ENCODE results near the gene LTB.

LTB gene

DNA sequence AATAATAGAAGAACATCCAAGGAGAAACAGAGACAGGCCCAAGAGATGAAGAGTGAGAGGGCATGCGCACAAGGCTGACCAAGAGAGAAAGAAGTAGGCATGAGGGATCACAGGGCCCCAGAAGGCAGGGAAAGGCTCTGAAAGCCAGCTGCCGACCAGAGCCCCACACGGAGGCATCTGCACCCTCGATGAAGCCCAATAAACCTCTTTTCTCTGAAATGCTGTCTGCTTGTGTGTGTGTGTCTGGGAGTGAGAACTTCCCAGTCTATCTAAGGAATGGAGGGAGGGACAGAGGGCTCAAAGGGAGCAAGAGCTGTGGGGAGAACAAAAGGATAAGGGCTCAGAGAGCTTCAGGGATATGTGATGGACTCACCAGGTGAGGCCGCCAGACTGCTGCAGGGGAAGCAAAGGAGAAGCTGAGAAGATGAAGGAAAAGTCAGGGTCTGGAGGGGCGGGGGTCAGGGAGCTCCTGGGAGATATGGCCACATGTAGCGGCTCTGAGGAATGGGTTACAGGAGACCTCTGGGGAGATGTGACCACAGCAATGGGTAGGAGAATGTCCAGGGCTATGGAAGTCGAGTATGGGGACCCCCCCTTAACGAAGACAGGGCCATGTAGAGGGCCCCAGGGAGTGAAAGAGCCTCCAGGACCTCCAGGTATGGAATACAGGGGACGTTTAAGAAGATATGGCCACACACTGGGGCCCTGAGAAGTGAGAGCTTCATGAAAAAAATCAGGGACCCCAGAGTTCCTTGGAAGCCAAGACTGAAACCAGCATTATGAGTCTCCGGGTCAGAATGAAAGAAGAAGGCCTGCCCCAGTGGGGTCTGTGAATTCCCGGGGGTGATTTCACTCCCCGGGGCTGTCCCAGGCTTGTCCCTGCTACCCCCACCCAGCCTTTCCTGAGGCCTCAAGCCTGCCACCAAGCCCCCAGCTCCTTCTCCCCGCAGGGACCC, 7.8 kb downstream of the LTB start:
- H3K9me3 ChIP-seq (ENCODE audit: control insufficient read depth, low read length), result no peaks in the 10 kb centered on the region
- peaks cover 11% of the 10 kb centered on the region for H3K4me1 ChIP-seq (ENCODE audit: control insufficient read depth, insufficient read depth, low read length, poor library complexity, severe bottlenecking)
- H3K36me3 ChIP-seq (ENCODE audit: control insufficient read depth, insufficient read depth, low read length), result no peaks in the 10 kb centered on the region
- 91 to 92% methylated on average over 11 to 12 of the region's 14 CpGs for WGBS, 2 experiments (ENCODE audit: insufficient coverage in 2 of 2)
- H3K27ac ChIP-seq (ENCODE audit: low read depth, low read length, severe bottlenecking), result no peak overlapping the region
- no peak overlapping the region for H3K4me3 ChIP-seq (ENCODE audit: extremely low read depth, insufficient read depth, low read length, poor library complexity, severe bottlenecking)

DNA sequence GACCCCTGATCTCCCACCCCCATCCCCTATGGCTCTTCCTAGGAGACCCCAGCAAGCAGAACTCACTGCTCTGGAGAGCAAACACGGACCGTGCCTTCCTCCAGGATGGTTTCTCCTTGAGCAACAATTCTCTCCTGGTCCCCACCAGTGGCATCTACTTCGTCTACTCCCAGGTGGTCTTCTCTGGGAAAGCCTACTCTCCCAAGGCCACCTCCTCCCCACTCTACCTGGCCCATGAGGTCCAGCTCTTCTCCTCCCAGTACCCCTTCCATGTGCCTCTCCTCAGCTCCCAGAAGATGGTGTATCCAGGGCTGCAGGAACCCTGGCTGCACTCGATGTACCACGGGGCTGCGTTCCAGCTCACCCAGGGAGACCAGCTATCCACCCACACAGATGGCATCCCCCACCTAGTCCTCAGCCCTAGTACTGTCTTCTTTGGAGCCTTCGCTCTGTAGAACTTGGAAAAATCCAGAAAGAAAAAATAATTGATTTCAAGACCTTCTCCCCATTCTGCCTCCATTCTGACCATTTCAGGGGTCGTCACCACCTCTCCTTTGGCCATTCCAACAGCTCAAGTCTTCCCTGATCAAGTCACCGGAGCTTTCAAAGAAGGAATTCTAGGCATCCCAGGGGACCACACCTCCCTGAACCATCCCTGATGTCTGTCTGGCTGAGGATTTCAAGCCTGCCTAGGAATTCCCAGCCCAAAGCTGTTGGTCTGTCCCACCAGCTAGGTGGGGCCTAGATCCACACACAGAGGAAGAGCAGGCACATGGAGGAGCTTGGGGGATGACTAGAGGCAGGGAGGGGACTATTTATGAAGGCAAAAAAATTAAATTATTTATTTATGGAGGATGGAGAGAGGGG, 8.8 kb downstream of the LTB start:
- 86 to 88% methylated on average over 9 of the region's 9 CpGs for WGBS, 2 experiments (ENCODE audit: insufficient coverage in 2 of 2)
- peaks cover 10% of the 10 kb centered on the region for H3K4me1 ChIP-seq (ENCODE audit: control insufficient read depth, insufficient read depth, low read length, poor library complexity, severe bottlenecking)
- H3K36me3 ChIP-seq (ENCODE audit: control insufficient read depth, insufficient read depth, low read length), result no peaks in the 10 kb centered on the region
- no peak overlapping the region for H3K4me3 ChIP-seq (ENCODE audit: extremely low read depth, insufficient read depth, low read length, poor library complexity, severe bottlenecking)
- H3K9me3 ChIP-seq (ENCODE audit: control insufficient read depth, low read length), result no peaks in the 10 kb centered on the region
- no peak overlapping the region for H3K27ac ChIP-seq (ENCODE audit: low read depth, low read length, severe bottlenecking)

DNA sequence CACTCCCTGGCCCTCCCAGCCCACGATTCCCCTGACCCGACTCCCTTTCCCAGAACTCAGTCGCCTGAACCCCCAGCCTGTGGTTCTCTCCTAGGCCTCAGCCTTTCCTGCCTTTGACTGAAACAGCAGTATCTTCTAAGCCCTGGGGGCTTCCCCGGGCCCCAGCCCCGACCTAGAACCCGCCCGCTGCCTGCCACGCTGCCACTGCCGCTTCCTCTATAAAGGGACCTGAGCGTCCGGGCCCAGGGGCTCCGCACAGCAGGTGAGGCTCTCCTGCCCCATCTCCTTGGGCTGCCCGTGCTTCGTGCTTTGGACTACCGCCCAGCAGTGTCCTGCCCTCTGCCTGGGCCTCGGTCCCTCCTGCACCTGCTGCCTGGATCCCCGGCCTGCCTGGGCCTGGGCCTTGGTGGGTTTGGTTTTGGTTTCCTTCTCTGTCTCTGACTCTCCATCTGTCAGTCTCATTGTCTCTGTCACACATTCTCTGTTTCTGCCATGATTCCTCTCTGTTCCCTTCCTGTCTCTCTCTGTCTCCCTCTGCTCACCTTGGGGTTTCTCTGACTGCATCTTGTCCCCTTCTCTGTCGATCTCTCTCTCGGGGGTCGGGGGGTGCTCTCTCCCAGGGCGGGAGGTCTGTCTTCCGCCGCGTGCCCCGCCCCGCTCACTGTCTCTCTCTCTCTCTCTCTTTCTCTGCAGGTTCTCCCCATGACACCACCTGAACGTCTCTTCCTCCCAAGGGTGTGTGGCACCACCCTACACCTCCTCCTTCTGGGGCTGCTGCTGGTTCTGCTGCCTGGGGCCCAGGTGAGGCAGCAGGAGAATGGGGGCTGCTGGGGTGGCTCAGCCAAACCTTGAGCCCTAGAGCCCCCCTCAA, 9.9 kb downstream of the LTB start, which contains the start of gene LTA:
Gene LTA, plus strand, starts transcription at position 249 of the 871 bp plus-strand sequence. Its CDS starts 454 bp downstream, at position 703.
- Histone ChIP-seq H3K4me3 (ENCODE audit: extremely low read depth, insufficient read depth, low read length, poor library complexity, severe bottlenecking) (no peak within 1 kb of the TSS), H3K4me1 (ENCODE audit: control insufficient read depth, insufficient read depth, low read length, poor library complexity, severe bottlenecking) (peaks cover 12% of the 10 kb centered on the region), H3K27ac (ENCODE audit: low read depth, low read length, severe bottlenecking) (no peak within 1 kb of the TSS), H3K36me3 (ENCODE audit: control insufficient read depth, insufficient read depth, low read length) (no peaks in the 10 kb centered on the region), H3K9me3 (ENCODE audit: control insufficient read depth, low read length) (no peaks in the 10 kb centered on the region)
- 90 to 95% methylated on average over 19 to 26 of the region's 27 CpGs for WGBS, 2 experiments (ENCODE audit: insufficient coverage in 2 of 2)

DNA sequence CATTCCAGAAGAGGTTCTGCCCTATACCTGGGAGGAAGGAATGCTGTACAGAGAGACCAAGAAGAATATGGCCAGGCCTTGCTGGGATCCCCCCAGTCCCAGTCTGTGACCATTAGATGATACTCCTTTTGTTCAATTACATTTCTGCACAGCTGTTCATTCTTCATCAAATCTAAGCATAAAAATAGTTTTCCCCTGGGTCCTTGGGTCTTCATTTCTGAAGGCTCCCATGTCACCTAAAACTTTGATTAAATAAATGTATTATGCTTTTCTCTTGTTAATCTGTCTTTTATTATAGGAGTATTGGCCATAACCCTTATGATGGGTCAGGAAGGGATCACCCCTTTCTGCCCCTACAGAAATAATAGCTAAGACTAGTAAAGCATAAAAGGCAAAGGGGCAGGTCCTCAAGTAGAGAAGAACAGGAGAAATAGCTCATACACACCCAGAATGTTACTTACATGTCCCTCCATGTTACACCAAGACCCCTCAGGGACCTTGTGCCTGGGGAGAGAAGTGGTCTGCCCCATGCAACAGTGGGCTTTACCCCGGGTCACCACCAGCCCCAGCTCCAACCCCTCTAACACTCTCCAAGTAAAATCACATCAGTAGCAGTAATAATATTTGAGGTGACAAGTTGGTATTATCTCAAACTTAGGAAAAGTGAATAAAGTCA, 12.2 kb downstream of the LTB start:
- Histone ChIP-seq H3K4me3 (ENCODE audit: extremely low read depth, insufficient read depth, low read length, poor library complexity, severe bottlenecking) (no peak overlapping the region), H3K9me3 (ENCODE audit: control insufficient read depth, low read length) (no peaks in the 10 kb centered on the region), H3K36me3 (ENCODE audit: control insufficient read depth, insufficient read depth, low read length) (no peaks in the 10 kb centered on the region), H3K27ac (ENCODE audit: low read depth, low read length, severe bottlenecking) (no peak overlapping the region), H3K4me1 (ENCODE audit: control insufficient read depth, insufficient read depth, low read length, poor library complexity, severe bottlenecking) (peaks cover 8% of the 10 kb centered on the region)
- no CpG with 5 or more reads among the region's 1 CpG for WGBS, 2 experiments (ENCODE audit: insufficient coverage in 2 of 2)

DNA sequence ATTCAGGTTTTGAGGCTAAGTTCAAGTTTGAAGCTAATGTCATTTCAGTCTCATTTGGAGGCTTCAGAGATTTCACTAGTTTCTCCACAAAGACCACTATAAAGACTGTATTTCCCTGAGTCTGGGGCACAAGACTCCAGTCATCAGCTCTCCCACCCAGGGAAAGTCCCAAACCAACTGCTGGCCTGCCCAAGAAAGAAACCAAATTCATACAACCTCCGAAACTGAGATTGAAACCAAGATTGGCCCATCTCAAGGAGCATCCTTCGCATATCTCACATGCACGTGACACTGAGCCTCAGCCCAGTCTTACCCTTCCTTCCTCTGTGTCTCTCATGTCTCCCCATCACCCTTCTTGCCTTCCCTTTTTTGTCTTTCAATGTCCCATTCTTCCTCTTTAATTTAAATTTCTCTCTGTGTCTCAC, 13.7 kb downstream of the LTB start:
- Histone ChIP-seq H3K9me3 (ENCODE audit: control insufficient read depth, low read length) (no peaks in the 10 kb centered on the region), H3K4me3 (ENCODE audit: extremely low read depth, insufficient read depth, low read length, poor library complexity, severe bottlenecking) (no peak overlapping the region), H3K36me3 (ENCODE audit: control insufficient read depth, insufficient read depth, low read length) (no peaks in the 10 kb centered on the region), H3K27ac (ENCODE audit: low read depth, low read length, severe bottlenecking) (no peak overlapping the region), H3K4me1 (ENCODE audit: control insufficient read depth, insufficient read depth, low read length, poor library complexity, severe bottlenecking) (peaks cover 13% of the 10 kb centered on the region)
- 89 to 94% methylated on average over 3 of the region's 3 CpGs for WGBS, 2 experiments (ENCODE audit: insufficient coverage in 2 of 2)

- WGBS, 2 experiments (ENCODE audit: insufficient coverage in 2 of 2), result 66 to 70% methylated on average over 5 to 6 of the region's 9 CpGs
- H3K4me3 ChIP-seq (ENCODE audit: extremely low read depth, insufficient read depth, low read length, poor library complexity, severe bottlenecking), result no peak overlapping the region
- H3K36me3 ChIP-seq (ENCODE audit: control insufficient read depth, insufficient read depth, low read length), result no peaks in the 10 kb centered on the region
- no peak overlapping the region for H3K27ac ChIP-seq (ENCODE audit: low read depth, low read length, severe bottlenecking)
- H3K9me3 ChIP-seq (ENCODE audit: control insufficient read depth, low read length), result no peaks in the 10 kb centered on the region
- peaks cover 18% of the 10 kb centered on the region for H3K4me1 ChIP-seq (ENCODE audit: control insufficient read depth, insufficient read depth, low read length, poor library complexity, severe bottlenecking)
Measured at GRCh38 chr6:31567531-31568370, 14.5 kb downstream of the LTB start.

DNA sequence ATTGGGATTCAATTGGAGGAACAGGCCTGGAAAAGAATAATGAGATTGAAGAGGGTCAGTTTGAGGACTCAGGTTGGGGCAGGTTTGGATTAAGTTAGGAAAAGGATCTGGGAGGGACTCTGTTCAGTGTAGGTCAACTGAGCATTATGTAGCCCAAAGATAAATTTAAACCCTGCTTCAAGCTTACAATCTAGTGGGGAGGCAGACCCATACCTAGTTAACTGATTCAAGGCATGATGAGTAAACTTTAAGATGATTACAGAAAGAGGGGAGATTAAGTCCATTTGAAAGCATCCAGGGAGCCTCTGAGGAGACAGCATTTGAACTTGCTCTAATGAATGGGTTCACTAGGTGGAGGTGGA, 21.5 kb downstream of the LTB start:
- H3K27ac ChIP-seq (ENCODE audit: low read depth, low read length, severe bottlenecking), result peak overlapping the region; percentile 97
- H3K36me3 ChIP-seq (ENCODE audit: control insufficient read depth, insufficient read depth, low read length), result peaks cover 27% of the 10 kb centered on the region
- no peaks in the 10 kb centered on the region for H3K9me3 ChIP-seq (ENCODE audit: control insufficient read depth, low read length)
- H3K4me1 ChIP-seq (ENCODE audit: control insufficient read depth, insufficient read depth, low read length, poor library complexity, severe bottlenecking), result peaks cover 42% of the 10 kb centered on the region
- H3K4me3 ChIP-seq (ENCODE audit: extremely low read depth, insufficient read depth, low read length, poor library complexity, severe bottlenecking), result no peak overlapping the region

DNA sequence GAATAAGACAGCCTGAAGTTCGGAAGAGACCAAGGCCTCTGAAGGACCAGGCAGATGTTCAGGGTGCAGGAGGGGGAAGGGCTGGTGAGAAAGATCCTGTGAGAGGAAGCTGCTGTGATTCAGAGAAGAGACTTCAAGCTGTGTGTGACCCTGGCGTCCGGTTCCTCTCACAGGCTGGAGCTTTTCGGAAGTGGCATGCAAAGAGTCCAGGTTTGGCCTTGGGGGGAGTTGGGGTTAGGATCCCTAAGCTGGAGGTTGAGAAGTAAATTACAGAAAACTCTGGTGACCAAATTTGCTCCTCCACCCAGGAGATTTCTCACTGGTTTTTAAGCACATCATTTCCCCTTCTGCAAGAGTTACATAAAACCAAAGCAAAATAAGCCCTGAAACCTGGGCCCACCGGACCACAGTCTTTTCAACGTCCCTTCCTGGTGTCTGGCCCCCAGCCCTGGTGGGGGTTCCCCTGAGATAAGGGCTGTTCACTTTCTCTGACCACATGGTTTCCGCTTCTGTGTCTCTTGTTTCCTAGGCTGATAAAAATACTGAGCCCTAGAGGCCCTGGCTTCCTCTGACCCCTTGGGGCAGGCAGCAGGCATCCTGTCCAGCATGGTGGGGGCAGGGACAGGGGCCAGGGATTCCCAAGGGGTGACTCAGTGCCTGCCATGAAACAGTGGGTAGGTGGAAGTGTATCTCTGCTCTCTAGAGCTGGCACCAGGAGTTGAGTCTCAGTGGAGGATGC, 22.1 kb downstream of the LTB start:
- Histone ChIP-seq H3K9me3 (ENCODE audit: control insufficient read depth, low read length) (no peaks in the 10 kb centered on the region), H3K4me1 (ENCODE audit: control insufficient read depth, insufficient read depth, low read length, poor library complexity, severe bottlenecking) (peaks cover 42% of the 10 kb centered on the region), H3K36me3 (ENCODE audit: control insufficient read depth, insufficient read depth, low read length) (peaks cover 27% of the 10 kb centered on the region), H3K27ac (ENCODE audit: low read depth, low read length, severe bottlenecking) (peak overlapping the region; percentile 97), H3K4me3 (ENCODE audit: extremely low read depth, insufficient read depth, low read length, poor library complexity, severe bottlenecking) (peak overlapping the region; percentile 9)
- WGBS, 2 experiments (ENCODE audit: insufficient coverage in 2 of 2), result 73 to 79% methylated on average over 6 to 7 of the region's 7 CpGs

GRCh38 chr6:31559606-31559957, 22.6 kb downstream of the LTB start:
- peaks cover 42% of the 10 kb centered on the region for H3K4me1 ChIP-seq (ENCODE audit: control insufficient read depth, insufficient read depth, low read length, poor library complexity, severe bottlenecking)
- H3K36me3 ChIP-seq (ENCODE audit: control insufficient read depth, insufficient read depth, low read length), result peaks cover 29% of the 10 kb centered on the region
- WGBS, 2 experiments (ENCODE audit: insufficient coverage in 2 of 2), result 71 to 72% methylated on average over 3 to 4 of the region's 4 CpGs
- H3K4me3 ChIP-seq (ENCODE audit: extremely low read depth, insufficient read depth, low read length, poor library complexity, severe bottlenecking), result no peak overlapping the region
- H3K27ac ChIP-seq (ENCODE audit: low read depth, low read length, severe bottlenecking), result peak overlapping the region; percentile 97
- H3K9me3 ChIP-seq (ENCODE audit: control insufficient read depth, low read length), result no peaks in the 10 kb centered on the region

All from mesodermal cell (in vitro differentiated cells).